ENCODE measurements around the gene POLR2C. TPM values are rescaled to one million over a fixed set of nuclear protein-coding genes. Genes with fewer than 3 reads are reported as not detected.
A peak's percentile ranks its signal among the peaks of the same experiment; 100 is the strongest.

POLR2C gene
- total and polyA plus RNA-seq, 10 of the 15 experiments (the other 5 are each of a cell fraction or from before 2014, with no cell fraction given) = 26.9 to 93.0 (median 57.8) TPM

DNA sequence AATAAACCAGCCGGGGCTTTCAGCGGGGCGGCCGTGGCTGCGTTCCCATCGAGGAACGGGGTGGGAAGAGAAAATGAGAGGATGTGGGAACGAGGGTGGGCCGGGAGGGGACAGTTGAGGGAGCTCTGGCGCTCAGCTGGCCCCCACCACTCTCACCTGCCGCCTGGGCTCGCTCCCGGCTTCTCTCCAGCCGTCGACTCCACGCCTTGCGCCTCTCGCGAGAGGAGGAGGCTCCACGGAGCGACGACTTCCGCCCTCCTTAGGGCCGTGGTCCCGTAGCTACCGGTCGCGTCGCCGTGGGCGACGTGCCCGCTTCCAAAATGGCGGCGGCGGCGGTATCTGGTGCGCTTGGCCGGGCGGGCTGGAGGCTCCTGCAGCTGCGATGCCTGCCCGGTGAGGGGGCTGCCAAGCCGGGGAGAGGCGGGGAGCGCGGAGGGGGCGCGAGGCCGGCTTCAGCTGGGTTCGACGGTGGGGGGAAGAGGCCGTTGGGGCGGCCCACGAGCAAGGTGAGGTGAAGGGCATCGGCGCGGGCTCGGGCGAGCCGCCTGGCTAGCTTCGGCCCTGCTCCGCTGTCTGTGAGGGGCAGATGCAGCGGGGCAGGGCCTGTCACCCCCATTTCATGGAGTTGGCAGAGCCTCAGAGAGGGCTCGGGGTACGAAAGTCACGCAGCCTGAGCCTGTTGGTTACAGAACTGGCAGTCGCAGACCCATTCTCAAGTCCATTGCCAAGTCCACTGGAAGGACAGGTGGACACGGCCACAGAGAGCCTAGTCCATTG, 15.1 kb upstream of the POLR2C start, which contains the start of the genes CIAPIN1 and COQ9 (continued):
- TF ChIP-seq, protein P1, sequence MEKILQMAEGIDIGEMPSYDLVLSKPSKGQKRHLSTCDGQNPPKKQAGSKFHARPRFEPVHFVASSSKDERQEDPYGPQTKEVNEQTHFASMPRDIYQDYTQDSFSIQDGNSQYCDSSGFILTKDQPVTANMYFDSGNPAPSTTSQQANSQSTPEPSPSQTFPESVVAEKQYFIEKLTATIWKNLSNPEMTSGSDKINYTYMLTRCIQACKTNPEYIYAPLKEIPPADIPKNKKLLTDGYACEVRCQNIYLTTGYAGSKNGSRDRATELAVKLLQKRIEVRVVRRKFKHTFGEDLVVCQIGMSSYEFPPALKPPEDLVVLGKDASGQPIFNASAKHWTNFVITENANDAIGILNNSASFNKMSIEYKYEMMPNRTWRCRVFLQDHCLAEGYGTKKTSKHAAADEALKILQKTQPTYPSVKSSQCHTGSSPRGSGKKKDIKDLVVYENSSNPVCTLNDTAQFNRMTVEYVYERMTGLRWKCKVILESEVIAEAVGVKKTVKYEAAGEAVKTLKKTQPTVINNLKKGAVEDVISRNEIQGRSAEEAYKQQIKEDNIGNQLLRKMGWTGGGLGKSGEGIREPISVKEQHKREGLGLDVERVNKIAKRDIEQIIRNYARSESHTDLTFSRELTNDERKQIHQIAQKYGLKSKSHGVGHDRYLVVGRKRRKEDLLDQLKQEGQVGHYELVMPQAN (conservative IDR thresholded peaks at IDR 0.05) = peak; percentile 90
- no peak for TF ChIP-seq ZNF274 (IDR thresholded peaks at IDR 0.05; ENCODE audit: insufficient read depth, insufficient read length)
- TF ChIP-seq RBBP5 (conservative IDR thresholded peaks at IDR 0.05) = no peak
- TF ChIP-seq RCOR1 (conservative IDR thresholded peaks at IDR 0.05; ENCODE audit: low read depth, low read length) = peak; percentile 99
- peak; percentile 99 for TF ChIP-seq CBFB (IDR thresholded peaks at IDR 0.05; ENCODE audit: low read depth)
- TF ChIP-seq, protein P2, sequence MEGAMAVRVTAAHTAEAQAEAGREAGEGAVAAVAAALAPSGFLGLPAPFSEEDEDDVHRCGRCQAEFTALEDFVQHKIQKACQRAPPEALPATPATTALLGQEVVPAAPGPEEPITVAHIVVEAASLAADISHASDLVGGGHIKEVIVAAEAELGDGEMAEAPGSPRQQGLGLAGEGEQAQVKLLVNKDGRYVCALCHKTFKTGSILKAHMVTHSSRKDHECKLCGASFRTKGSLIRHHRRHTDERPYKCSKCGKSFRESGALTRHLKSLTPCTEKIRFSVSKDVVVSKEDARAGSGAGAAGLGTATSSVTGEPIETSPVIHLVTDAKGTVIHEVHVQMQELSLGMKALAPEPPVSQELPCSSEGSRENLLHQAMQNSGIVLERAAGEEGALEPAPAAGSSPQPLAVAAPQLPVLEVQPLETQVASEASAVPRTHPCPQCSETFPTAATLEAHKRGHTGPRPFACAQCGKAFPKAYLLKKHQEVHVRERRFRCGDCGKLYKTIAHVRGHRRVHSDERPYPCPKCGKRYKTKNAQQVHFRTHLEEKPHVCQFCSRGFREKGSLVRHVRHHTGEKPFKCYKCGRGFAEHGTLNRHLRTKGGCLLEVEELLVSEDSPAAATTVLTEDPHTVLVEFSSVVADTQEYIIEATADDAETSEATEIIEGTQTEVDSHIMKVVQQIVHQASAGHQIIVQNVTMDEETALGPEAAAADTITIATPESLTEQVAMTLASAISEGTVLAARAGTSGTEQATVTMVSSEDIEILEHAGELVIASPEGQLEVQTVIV (IDR thresholded peaks at IDR 0.05; ENCODE audit: borderline replicate concordance, partially characterized antibody) = peak; percentile 39
- TF ChIP-seq KLF5 (IDR thresholded peaks at IDR 0.05; ENCODE audit: partially characterized antibody) = peak; percentile 73
- TF ChIP-seq FOXK2 (IDR thresholded peaks at IDR 0.05) = no peak
- TF ChIP-seq BRCA1 (IDR thresholded peaks at IDR 0.05; ENCODE audit: low read depth, low read length) = peak; percentile 97
- TF ChIP-seq SMARCA5 (IDR thresholded peaks at IDR 0.05) = peak; percentile 40; the same call in 1 of the 2 replicates
- 0 out of 4 replicates have a peak, but pooled peaks of 1 of the 2 experiments have one; percentile 8 for TF ChIP-seq EP300 (IDR thresholded peaks at IDR 0.05; ENCODE audit: borderline replicate concordance in 1 of 2, control insufficient read depth in 1 of 2, low read depth in 2 of 2, low read length in 2 of 2)
- TF ChIP-seq, protein P3, sequence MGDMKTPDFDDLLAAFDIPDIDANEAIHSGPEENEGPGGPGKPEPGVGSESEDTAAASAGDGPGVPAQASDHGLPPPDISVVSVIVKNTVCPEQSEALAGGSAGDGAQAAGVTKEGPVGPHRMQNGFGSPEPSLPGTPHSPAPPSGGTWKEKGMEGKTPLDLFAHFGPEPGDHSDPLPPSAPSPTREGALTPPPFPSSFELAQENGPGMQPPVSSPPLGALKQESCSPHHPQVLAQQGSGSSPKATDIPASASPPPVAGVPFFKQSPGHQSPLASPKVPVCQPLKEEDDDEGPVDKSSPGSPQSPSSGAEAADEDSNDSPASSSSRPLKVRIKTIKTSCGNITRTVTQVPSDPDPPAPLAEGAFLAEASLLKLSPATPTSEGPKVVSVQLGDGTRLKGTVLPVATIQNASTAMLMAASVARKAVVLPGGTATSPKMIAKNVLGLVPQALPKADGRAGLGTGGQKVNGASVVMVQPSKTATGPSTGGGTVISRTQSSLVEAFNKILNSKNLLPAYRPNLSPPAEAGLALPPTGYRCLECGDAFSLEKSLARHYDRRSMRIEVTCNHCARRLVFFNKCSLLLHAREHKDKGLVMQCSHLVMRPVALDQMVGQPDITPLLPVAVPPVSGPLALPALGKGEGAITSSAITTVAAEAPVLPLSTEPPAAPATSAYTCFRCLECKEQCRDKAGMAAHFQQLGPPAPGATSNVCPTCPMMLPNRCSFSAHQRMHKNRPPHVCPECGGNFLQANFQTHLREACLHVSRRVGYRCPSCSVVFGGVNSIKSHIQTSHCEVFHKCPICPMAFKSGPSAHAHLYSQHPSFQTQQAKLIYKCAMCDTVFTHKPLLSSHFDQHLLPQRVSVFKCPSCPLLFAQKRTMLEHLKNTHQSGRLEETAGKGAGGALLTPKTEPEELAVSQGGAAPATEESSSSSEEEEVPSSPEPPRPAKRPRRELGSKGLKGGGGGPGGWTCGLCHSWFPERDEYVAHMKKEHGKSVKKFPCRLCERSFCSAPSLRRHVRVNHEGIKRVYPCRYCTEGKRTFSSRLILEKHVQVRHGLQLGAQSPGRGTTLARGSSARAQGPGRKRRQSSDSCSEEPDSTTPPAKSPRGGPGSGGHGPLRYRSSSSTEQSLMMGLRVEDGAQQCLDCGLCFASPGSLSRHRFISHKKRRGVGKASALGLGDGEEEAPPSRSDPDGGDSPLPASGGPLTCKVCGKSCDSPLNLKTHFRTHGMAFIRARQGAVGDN (IDR thresholded peaks at IDR 0.05) = 0 out of 2 replicates have a peak, but pooled peaks have one; percentile 67
- TF ChIP-seq HCFC1 (IDR thresholded peaks at IDR 0.05; ENCODE audit: low read length) = peak; percentile 83
- peak; percentile 85 for TF ChIP-seq IKZF1 (conservative IDR thresholded peaks at IDR 0.05)
- TF ChIP-seq POLR2AphosphoS5 (IDR thresholded peaks at IDR 0.05; ENCODE audit: low read length) = peak; percentile 84
- peak; percentile 67 for TF ChIP-seq DPF2 (IDR thresholded peaks at IDR 0.05)
- no peak for TF ChIP-seq IRF4 (IDR thresholded peaks at IDR 0.05; ENCODE audit: low read depth, low read length)
